Measurements from ENCODE around the gene KCNQ1OT1. TPM values are rescaled to one million over a fixed set of nuclear protein-coding genes. Genes with fewer than 3 reads are reported as not detected.

KCNQ1OT1 gene
- total RNA-seq, 1 experiment from 2014 or later = 1.2 TPM

DNA sequence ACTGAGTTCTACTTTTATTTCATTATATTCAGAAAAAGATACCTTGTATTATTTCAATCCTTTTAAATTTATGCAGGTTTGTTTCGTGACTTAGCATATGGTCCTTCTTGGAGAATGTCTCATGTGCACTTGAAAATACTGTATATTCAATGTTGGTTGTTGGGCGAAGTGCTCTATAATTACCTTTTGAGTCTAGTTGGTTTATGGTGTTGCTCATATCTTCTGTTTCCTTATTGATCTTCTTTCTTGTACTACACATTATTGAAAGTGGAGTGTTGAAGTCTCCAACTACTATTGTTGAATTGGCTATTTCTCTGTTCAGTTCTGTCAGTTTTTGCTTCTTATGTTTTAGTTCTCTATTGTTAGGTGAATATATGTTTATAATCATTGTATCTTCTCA, 90.4 kb downstream of the KCNQ1OT1 start:
- no peak overlapping the region for H3K4me3 Mint-ChIP-seq
- no peak overlapping the region for H3K4ac ChIP-seq (ENCODE audit: low read depth, low read length)
- H3K27me3 Mint-ChIP-seq (ENCODE audit: low read depth) = peaks cover 96% of the 10 kb centered on the region
- peaks cover 29% of the 10 kb centered on the region for H3K27me3 ChIP-seq (ENCODE audit: insufficient read depth, low read length)
- peaks cover 5% of the 10 kb centered on the region for H3K9me3 ChIP-seq (ENCODE audit: control insufficient read depth, low read depth, low read length)
- H3K79me2 ChIP-seq (ENCODE audit: insufficient read depth, low read length) = no peaks in the 10 kb centered on the region
- H3K27ac ChIP-seq (ENCODE audit: insufficient read length, low read depth, low read length) = no peak overlapping the region
- H3K4me1 ChIP-seq (ENCODE audit: insufficient read depth, low read length) = no peaks in the 10 kb centered on the region
- no peaks in the 10 kb centered on the region for H4K20me1 ChIP-seq (ENCODE audit: control insufficient read depth, insufficient read depth, insufficient read length)
- no peak overlapping the region for H4K8ac ChIP-seq (replicated peaks; ENCODE audit: insufficient read length, low read depth, low read length)
- no peaks in the 10 kb centered on the region for H3K23me2 ChIP-seq (ENCODE audit: insufficient read length, low read depth, low read length, poor library complexity, severe bottlenecking)
- no peak overlapping the region for H2BK5ac ChIP-seq (ENCODE audit: insufficient read length, low read length)
- no peak overlapping the region for H3K56ac ChIP-seq (ENCODE audit: insufficient read length, low read depth, low read length)
- no peak overlapping the region for H2BK12ac ChIP-seq (ENCODE audit: insufficient read length, low read depth, low read length)
- no peak for DNase-seq
- H3T11ph ChIP-seq (ENCODE audit: low read length) = no peak overlapping the region
- WGBS (ENCODE audit: extremely low coverage, insufficient read length, low lambda C conversion rate) = no CpG with 5 or more reads among the region's 2 CpGs
- no peak overlapping the region for H3K18ac ChIP-seq (ENCODE audit: insufficient read length, low read depth, low read length)
- H2AK5ac ChIP-seq (ENCODE audit: insufficient read length, low read length) = no peak overlapping the region
- no peak overlapping the region for H3K4me2 ChIP-seq (ENCODE audit: insufficient read depth, insufficient read length, low read length)
- H3K9me3 Mint-ChIP-seq = peaks cover 29 to 66% of the 10 kb centered on the region in 2 experiments
- H2BK15ac ChIP-seq (ENCODE audit: low read depth, low read length) = no peak overlapping the region
- H2AFZ ChIP-seq (ENCODE audit: low read length) = no peak overlapping the region
- no peak overlapping the region for H4K91ac ChIP-seq (ENCODE audit: insufficient read length, low read depth, low read length)
- no peaks in the 10 kb centered on the region for H3K79me1 ChIP-seq (ENCODE audit: insufficient read depth, low read depth, low read length, poor library complexity, severe bottlenecking)
- no peak overlapping the region for H3K27ac Mint-ChIP-seq
- H3K23ac ChIP-seq (ENCODE audit: insufficient read length, low read depth, low read length) = no peak overlapping the region
- H3K9ac ChIP-seq (ENCODE audit: extremely low read depth, insufficient read length, low read length) = no peak overlapping the region
- H2BK20ac ChIP-seq (ENCODE audit: low read depth, low read length, poor library complexity, severe bottlenecking) = no peak overlapping the region
- TF ChIP-seq, protein P1, sequence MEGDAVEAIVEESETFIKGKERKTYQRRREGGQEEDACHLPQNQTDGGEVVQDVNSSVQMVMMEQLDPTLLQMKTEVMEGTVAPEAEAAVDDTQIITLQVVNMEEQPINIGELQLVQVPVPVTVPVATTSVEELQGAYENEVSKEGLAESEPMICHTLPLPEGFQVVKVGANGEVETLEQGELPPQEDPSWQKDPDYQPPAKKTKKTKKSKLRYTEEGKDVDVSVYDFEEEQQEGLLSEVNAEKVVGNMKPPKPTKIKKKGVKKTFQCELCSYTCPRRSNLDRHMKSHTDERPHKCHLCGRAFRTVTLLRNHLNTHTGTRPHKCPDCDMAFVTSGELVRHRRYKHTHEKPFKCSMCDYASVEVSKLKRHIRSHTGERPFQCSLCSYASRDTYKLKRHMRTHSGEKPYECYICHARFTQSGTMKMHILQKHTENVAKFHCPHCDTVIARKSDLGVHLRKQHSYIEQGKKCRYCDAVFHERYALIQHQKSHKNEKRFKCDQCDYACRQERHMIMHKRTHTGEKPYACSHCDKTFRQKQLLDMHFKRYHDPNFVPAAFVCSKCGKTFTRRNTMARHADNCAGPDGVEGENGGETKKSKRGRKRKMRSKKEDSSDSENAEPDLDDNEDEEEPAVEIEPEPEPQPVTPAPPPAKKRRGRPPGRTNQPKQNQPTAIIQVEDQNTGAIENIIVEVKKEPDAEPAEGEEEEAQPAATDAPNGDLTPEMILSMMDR (conservative IDR thresholded peaks at IDR 0.05) = no peak
- H3K14ac ChIP-seq (ENCODE audit: insufficient read depth, low read length) = no peak overlapping the region
- no peak overlapping the region for H2BK120ac ChIP-seq (ENCODE audit: low read depth, low read length, poor library complexity, severe bottlenecking)
- H4K5ac ChIP-seq (ENCODE audit: insufficient read length, low read depth, low read length) = no peak overlapping the region
- no peaks in the 10 kb centered on the region; a peak in 2 of 7 replicates for H3K36me3 Mint-ChIP-seq (ENCODE audit: insufficient read depth in 1 of 3, low read depth in 3 of 3)
- no peaks in the 10 kb centered on the region for H3K4me1 Mint-ChIP-seq
